Endothelial cell of umbilical vein (primary cell): ENCODE results near the gene ANGEL1. TPM values are rescaled to one million over a fixed set of nuclear protein-coding genes. Genes with fewer than 3 reads are reported as not detected.

Source experiments
- BruUV-seq: library from RNA; stranded (reverse); fragments of 400-500 nt; replicated peaks from 2 replicates; lab custom pipeline; 2021; lab: Mats Ljungman, UMichigan
- CTCF ChIA-PET: fragments of 300-600, 350-600 bp; sonication (Branson Sonifier 250); formaldehyde crosslinking; loops from one replicate; lab custom pipeline; 2021; ENCODE audit warnings: antibody characterized with exemption, inconsistent platforms; lab: Charles Lee
- POLR2A ChIA-PET: fragments of 300-600, 350-600 bp; sonication (Branson Sonifier 250); formaldehyde crosslinking; loops from one replicate; lab custom pipeline; 2021; ENCODE audit warnings: antibody characterized with exemption, inconsistent platforms; lab: Charles Lee
- DNase-seq: peaks from one replicate; pipeline ENCODE4 v3.0.0-alpha.2; 2011; ENCODE audit warnings: low read depth, low spot score
- FAIRE-seq: peaks from 2 replicates; lab custom pipeline; 2011; peaks lifted over from hg19 to GRCh38; lab: Jason Lieb, UNC
- H2AFZ ChIP-seq: 2 replicates; pipeline ENCODE4 v1.6.0; 2012; ENCODE audit warnings: low read depth, low read length, control low read depth, inconsistent platforms
- H3K27ac ChIP-seq: 2 replicates; pipeline ENCODE4 v1.5.1; 2011; ENCODE audit warnings: low read depth, mild to moderate bottlenecking, control low read depth, low read length, moderate library complexity; ENCODE audit not compliant: insufficient read depth
- H3K27me3 ChIP-seq, 2 experiments: 2 replicates each; pipeline versions ENCODE4 v1.6.0 to v1.6.1; 2011; ENCODE audit warnings: low read length in 2 of 2, mixed read lengths in 1 of 2; ENCODE audit not compliant: control insufficient read depth in 2 of 2, insufficient read depth in 2 of 2
- H3K36me3 ChIP-seq, 2 experiments: 2 replicates in 1 of 2; 3 replicates in 1 of 2; pipeline ENCODE4 v1.5.1; 2011; ENCODE audit warnings: low read length in 2 of 2, mild to moderate bottlenecking in 1 of 2, moderate library complexity in 1 of 2; ENCODE audit not compliant: control insufficient read depth in 2 of 2, insufficient read depth in 2 of 2; ENCODE audit errors: extremely low read depth in 1 of 2
- H3K4me1 ChIP-seq: 3 replicates; pipeline ENCODE4 v1.5.1; 2011; ENCODE audit warnings: mild to moderate bottlenecking, low read length; ENCODE audit not compliant: control insufficient read depth, insufficient read depth; ENCODE audit errors: extremely low read depth
- H3K4me2 ChIP-seq: 2 replicates; pipeline ENCODE4 v1.6.1; 2011; ENCODE audit warnings: low read length, control low read depth, mixed read lengths; ENCODE audit not compliant: insufficient read depth
- H3K4me3 ChIP-seq, 3 experiments: fragments of 200-600 bp in 1 of 3; sonication (generic), shearing (Covaris generic) in 1 of 3; replicated peaks in 1 of 3; 2 replicates each; pipeline ENCODE4 v1.5.1; 2011 to 2016; ENCODE audit warnings: control low read depth in 3 of 3, low read length in 3 of 3, mild to moderate bottlenecking in 2 of 3, inconsistent platforms in 1 of 3, low read depth in 1 of 3, moderate library complexity in 1 of 3; ENCODE audit not compliant: insufficient read depth in 1 of 3
- H3K79me2 ChIP-seq: 2 replicates; pipeline ENCODE4 v1.6.0; 2012; ENCODE audit warnings: low read length, inconsistent platforms; ENCODE audit not compliant: control insufficient read depth, insufficient read depth
- H3K9ac ChIP-seq: replicated peaks from 2 replicates; pipeline ENCODE3; 2011; ENCODE audit warnings: low read length, control low read depth; ENCODE audit not compliant: insufficient read depth; ENCODE audit errors: extremely low read depth
- H3K9me1 ChIP-seq: replicated peaks from 3 replicates; pipeline ENCODE4 v1.6.0; 2011; ENCODE audit warnings: mild to moderate bottlenecking, low read length; ENCODE audit not compliant: control insufficient read depth, insufficient read depth; ENCODE audit errors: extremely low read depth
- H3K9me3 ChIP-seq: replicated peaks from 2 replicates; pipeline ENCODE4 v1.5.1; 2012; ENCODE audit warnings: low read length, inconsistent platforms; ENCODE audit not compliant: control insufficient read depth, insufficient read depth
- H4K20me1 ChIP-seq: replicated peaks from 2 replicates; pipeline ENCODE3; 2011; ENCODE audit warnings: mild to moderate bottlenecking, low read length; ENCODE audit not compliant: control insufficient read depth, insufficient read depth; ENCODE audit errors: extremely low read depth
- JUN ChIP-seq: IDR thresholded peaks from 2 replicates; pipeline ENCODE4 v1.6.1; 2011; ENCODE audit warnings: borderline replicate concordance, low read depth; ENCODE audit not compliant: insufficient read length, insufficient read depth
- dilution Hi-C: fragments of 300-500 bp; cut with MboI; formaldehyde crosslinking; loops from one replicate; pipeline ENCODE4 v1.15.0; 2019; ENCODE audit warnings: low sequenced_read_pairs; ENCODE audit not compliant: extremely low pct_ligation_motif_present
- intact Hi-C: fragments of 100-400 bp; cut with micrococcal nuclease; formaldehyde crosslinking; loops from one replicate; pipeline ENCODE4 v1.10.0; 2022
- polyA plus RNA-seq, 4 experiments: library from polyadenylated mRNA; depleted of rRNA in 3 of 4; stranded (reverse) in 3 of 4; unstranded in 1 of 4; fragments of >200 nt; gene quantifications; 2 replicates each; pipeline versions ENCODE4 v1.2.1 to v1.2.3, GENCODE V29; 2011 to 2012; ENCODE audit warnings: missing spikeins in 1 of 4
- total RNA-seq: library from RNA; stranded (reverse); gene quantifications from 2 replicates; pipeline ENCODE4 v1.2.3, GENCODE V29; 2021
- TF ChIP-seq, protein P1 (sequence below): IDR thresholded peaks from 2 replicates; pipeline ENCODE4 v1.6.1; 2011; ENCODE audit not compliant: insufficient read depth, insufficient read length

Gene ANGEL1
- total and polyA plus RNA-seq, 2 donors (not counting 3 experiments of a cell fraction or from before 2014, with no cell fraction given) = 14.8 to 22.0 TPM

DNA sequence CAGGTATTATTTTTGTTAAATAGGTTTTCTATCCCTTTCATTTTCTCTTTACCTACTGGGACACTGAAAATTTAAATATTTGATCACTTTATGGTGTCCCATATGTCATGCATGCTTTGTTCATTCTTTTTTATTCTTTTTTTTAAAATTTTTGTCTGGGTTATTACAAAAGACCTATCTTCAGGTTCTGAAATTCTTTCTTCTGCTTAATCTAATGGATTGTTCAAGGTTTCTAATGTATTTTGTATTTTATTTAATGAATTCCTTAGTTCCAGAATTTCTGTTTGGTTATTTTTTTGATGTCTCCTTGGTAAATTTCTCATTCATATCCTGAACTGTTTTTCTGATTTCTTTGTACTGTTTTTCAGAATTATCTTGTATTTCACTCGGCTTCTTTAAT is 71.6 kb downstream of the ANGEL1 start:
- no peaks in the 10 kb centered on the region for H3K36me3 ChIP-seq
- ChIA-PET CTCF (interaction anchor here (0.5 kb wide), 1 partner anchor 322 kb away, joined by 4 read pairs; no protein-coding TSS in a partner anchor), POLR2A (no interaction called here)
- no peak overlapping the region for H3K27ac ChIP-seq
- TF ChIP-seq, protein P1, sequence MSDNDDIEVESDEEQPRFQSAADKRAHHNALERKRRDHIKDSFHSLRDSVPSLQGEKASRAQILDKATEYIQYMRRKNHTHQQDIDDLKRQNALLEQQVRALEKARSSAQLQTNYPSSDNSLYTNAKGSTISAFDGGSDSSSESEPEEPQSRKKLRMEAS = no peak
- no peak for TF ChIP-seq JUN
- intact Hi-C loops = no loop called here
- H3K4me2 ChIP-seq = no peak overlapping the region
- H2AFZ ChIP-seq = no peak overlapping the region
- no peaks in the 10 kb centered on the region for H3K79me2 ChIP-seq
- H3K9me3 ChIP-seq = no peaks in the 10 kb centered on the region
- FAIRE-seq = no peak
- peaks cover 0 to 5% of the 10 kb centered on the region in 2 experiments for H3K27me3 ChIP-seq
- no peak for DNase-seq
- no peaks in the 10 kb centered on the region for H4K20me1 ChIP-seq
- H3K4me1 ChIP-seq = no peaks in the 10 kb centered on the region
- no peaks in the 10 kb centered on the region for H3K9me1 ChIP-seq
- no TSS peak for BruUV-seq
- H3K9ac ChIP-seq = no peak overlapping the region
- no peak overlapping the region for H3K4me3 ChIP-seq
- dilution Hi-C loops = no loop called here

Other genes starting within 250 kb of the ANGEL1 start
- 168 and 246 TPM in 2 replicates for gene VASH1, start 51.4 kb downstream of the ANGEL1 start, total RNA-seq
- gene VASH1, start 51.4 kb downstream of the ANGEL1 start, polyA plus RNA-seq = 39.8 and 41.4 TPM in 2 replicates
- gene LRRC74A, start 13.5 kb upstream of the ANGEL1 start, total RNA-seq = not detected in 2 replicates
- gene LRRC74A, start 13.5 kb upstream of the ANGEL1 start, polyA plus RNA-seq = not detected in 2 replicates
- gene IRF2BPL, start 215.8 kb upstream of the ANGEL1 start, total RNA-seq = 23.1 and 23.3 TPM in 2 replicates
- gene IRF2BPL, start 215.8 kb upstream of the ANGEL1 start, polyA plus RNA-seq = 9.3 and 11.8 TPM in 2 replicates